Osteoblast (primary cell): ENCODE results near the gene TREM1. TPM values are rescaled to one million over a fixed set of nuclear protein-coding genes. Genes with fewer than 3 reads are reported as not detected.

Source experiments
- DNase-seq: peaks from one replicate; pipeline ENCODE4 v3.0.0; 2011; ENCODE audit warnings: low spot score, mixed read lengths; ENCODE audit not compliant: insufficient read length; ENCODE audit errors: missing footprints
- H2AFZ ChIP-seq: 2 replicates; pipeline ENCODE4 v1.6.0; 2011; ENCODE audit warnings: mild to moderate bottlenecking, low read length
- H3K27ac ChIP-seq: 2 replicates; pipeline ENCODE4 v1.5.1; 2011; ENCODE audit warnings: mild to moderate bottlenecking, low read depth, low read length, moderate library complexity
- H3K27me3 ChIP-seq: 2 replicates; pipeline ENCODE4 v1.6.0; 2012; ENCODE audit warnings: mild to moderate bottlenecking, control low read depth, inconsistent platforms, low read length, moderate library complexity; ENCODE audit not compliant: insufficient read depth
- H3K36me3 ChIP-seq: 2 replicates; pipeline ENCODE4 v1.5.1; 2011; ENCODE audit warnings: mild to moderate bottlenecking, low read length, control low read depth, moderate library complexity; ENCODE audit not compliant: insufficient read depth
- H3K4me1 ChIP-seq: 2 replicates; pipeline ENCODE4 v1.5.1; 2011; ENCODE audit warnings: mild to moderate bottlenecking, low read length, control low read depth, moderate library complexity; ENCODE audit not compliant: insufficient read depth
- H3K4me2 ChIP-seq: 2 replicates; pipeline ENCODE4 v1.6.0; 2011; ENCODE audit warnings: mild to moderate bottlenecking, low read length; ENCODE audit not compliant: insufficient read depth
- H3K4me3 ChIP-seq: fragments of 200-600 bp; sonication (generic); 3 replicates; pipeline ENCODE4 v1.5.1; 2012; ENCODE audit warnings: mild to moderate bottlenecking, low read length, inconsistent platforms; ENCODE audit not compliant: insufficient read depth
- H3K79me2 ChIP-seq: 2 replicates; pipeline ENCODE4 v1.6.0; 2012; ENCODE audit warnings: mild to moderate bottlenecking, low read length, control low read depth, inconsistent platforms; ENCODE audit not compliant: insufficient read depth
- H3K9me3 ChIP-seq: 2 replicates; pipeline ENCODE4 v1.5.1; 2011; ENCODE audit warnings: low read depth, low read length, control low read depth
- H4K20me1 ChIP-seq: 2 replicates; pipeline ENCODE4 v1.6.0; 2012; ENCODE audit warnings: mild to moderate bottlenecking, low read length, control low read depth; ENCODE audit not compliant: insufficient read depth
- total RNA-seq: library from RNA; depleted of rRNA; stranded (reverse); fragments of >200 nt; gene quantifications from 2 replicates; pipeline ENCODE4 v1.2.3, GENCODE V29; 2012
- TF ChIP-seq, protein P1 (sequence below): IDR thresholded peaks from 2 replicates; pipeline ENCODE4 v1.5.1; 2011; ENCODE audit warnings: mild to moderate bottlenecking, low read depth, low read length, moderate library complexity; ENCODE audit errors: extremely low read depth

TREM1 gene
- total RNA-seq, 1 donor: 0.72 TPM

DNA sequence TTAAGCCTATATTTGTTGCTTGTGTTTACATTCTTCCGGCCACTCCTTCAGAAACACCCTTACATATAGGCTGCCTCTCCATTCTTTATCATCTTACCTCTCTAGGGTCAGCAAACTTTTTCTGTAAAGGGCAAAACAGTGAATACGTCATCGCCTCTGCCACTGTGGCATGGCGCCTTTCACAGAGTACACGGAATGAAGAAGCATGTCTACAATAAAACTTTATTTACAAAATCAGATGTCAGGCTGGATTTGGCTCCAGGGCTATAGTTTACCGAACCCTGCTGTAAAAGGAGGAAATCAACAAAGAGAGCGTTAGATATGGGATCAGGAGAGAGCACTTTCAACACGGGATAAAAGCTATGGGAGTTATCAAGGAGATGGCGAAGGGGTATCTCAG lies 39.6 kb upstream of the TREM1 start:
- TF ChIP-seq, protein P1, sequence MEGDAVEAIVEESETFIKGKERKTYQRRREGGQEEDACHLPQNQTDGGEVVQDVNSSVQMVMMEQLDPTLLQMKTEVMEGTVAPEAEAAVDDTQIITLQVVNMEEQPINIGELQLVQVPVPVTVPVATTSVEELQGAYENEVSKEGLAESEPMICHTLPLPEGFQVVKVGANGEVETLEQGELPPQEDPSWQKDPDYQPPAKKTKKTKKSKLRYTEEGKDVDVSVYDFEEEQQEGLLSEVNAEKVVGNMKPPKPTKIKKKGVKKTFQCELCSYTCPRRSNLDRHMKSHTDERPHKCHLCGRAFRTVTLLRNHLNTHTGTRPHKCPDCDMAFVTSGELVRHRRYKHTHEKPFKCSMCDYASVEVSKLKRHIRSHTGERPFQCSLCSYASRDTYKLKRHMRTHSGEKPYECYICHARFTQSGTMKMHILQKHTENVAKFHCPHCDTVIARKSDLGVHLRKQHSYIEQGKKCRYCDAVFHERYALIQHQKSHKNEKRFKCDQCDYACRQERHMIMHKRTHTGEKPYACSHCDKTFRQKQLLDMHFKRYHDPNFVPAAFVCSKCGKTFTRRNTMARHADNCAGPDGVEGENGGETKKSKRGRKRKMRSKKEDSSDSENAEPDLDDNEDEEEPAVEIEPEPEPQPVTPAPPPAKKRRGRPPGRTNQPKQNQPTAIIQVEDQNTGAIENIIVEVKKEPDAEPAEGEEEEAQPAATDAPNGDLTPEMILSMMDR: no peak
- H3K27ac ChIP-seq: no peak overlapping the region
- H4K20me1 ChIP-seq: no peaks in the 10 kb centered on the region
- no peak overlapping the region for H3K4me3 ChIP-seq
- H2AFZ ChIP-seq: no peak overlapping the region
- no peaks in the 10 kb centered on the region for H3K9me3 ChIP-seq
- H3K27me3 ChIP-seq: peaks cover 44% of the 10 kb centered on the region
- DNase-seq: peak; percentile 34
- no peaks in the 10 kb centered on the region for H3K4me1 ChIP-seq
- no peaks in the 10 kb centered on the region for H3K36me3 ChIP-seq
- H3K79me2 ChIP-seq: no peaks in the 10 kb centered on the region
- H3K4me2 ChIP-seq: no peak overlapping the region

DNA sequence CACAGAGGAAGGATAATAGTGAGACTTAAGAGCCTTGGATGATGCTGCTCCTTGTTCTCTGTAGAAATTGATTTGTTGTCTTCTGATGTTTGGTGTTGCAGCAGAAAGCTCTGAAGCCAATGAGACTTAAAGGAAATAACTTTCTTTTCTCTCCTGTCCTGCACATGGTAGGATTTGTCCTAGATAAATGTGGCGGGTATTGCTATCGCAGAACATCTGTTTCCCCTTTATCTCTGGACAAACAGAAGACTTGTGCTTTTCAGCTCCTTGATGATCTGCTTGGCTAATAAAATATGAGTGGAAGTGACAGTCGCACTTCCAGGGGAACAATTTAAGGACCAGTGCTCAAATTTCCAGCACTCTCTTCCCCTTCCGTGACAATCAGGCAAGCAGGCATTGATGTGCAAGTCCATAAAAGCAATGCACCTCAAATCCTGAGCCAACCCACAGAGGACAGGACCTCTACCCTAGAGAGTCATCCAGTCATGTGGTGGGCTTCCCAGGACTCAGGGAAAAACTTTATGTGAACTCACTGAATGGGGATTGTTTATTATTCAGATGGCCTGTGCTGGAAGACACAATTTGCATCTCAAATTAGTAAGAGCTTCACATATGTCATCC lies 39.1 kb upstream of the TREM1 start:
- no peaks in the 10 kb centered on the region for H3K9me3 ChIP-seq
- peaks cover 44% of the 10 kb centered on the region for H3K27me3 ChIP-seq

GRCh38 chr6:41321183-41321582 lies 34.7 kb upstream of the TREM1 start:
- Histone ChIP-seq H3K4me2 (no peak overlapping the region), H3K4me1 (peaks cover 3% of the 10 kb centered on the region), H3K4me3 (no peak overlapping the region), H3K36me3 (no peaks in the 10 kb centered on the region), H3K9me3 (no peaks in the 10 kb centered on the region), H4K20me1 (no peaks in the 10 kb centered on the region), H3K27me3 (peaks cover 42% of the 10 kb centered on the region), H2AFZ (no peak overlapping the region), H3K79me2 (no peaks in the 10 kb centered on the region), H3K27ac (no peak overlapping the region)
- TF ChIP-seq, protein P1: no peak
- DNase-seq: no peak

More for the DNA sequence above, 39.1 kb upstream of the TREM1 start:
- Histone ChIP-seq H3K27ac (no peak overlapping the region), H3K4me1 (no peaks in the 10 kb centered on the region), H2AFZ (no peak overlapping the region), H3K4me2 (no peak overlapping the region), H3K4me3 (no peak overlapping the region), H3K36me3 (no peaks in the 10 kb centered on the region), H4K20me1 (no peaks in the 10 kb centered on the region), H3K79me2 (no peaks in the 10 kb centered on the region)
- TF ChIP-seq, protein P1: no peak
- DNase-seq: no peak

DNA sequence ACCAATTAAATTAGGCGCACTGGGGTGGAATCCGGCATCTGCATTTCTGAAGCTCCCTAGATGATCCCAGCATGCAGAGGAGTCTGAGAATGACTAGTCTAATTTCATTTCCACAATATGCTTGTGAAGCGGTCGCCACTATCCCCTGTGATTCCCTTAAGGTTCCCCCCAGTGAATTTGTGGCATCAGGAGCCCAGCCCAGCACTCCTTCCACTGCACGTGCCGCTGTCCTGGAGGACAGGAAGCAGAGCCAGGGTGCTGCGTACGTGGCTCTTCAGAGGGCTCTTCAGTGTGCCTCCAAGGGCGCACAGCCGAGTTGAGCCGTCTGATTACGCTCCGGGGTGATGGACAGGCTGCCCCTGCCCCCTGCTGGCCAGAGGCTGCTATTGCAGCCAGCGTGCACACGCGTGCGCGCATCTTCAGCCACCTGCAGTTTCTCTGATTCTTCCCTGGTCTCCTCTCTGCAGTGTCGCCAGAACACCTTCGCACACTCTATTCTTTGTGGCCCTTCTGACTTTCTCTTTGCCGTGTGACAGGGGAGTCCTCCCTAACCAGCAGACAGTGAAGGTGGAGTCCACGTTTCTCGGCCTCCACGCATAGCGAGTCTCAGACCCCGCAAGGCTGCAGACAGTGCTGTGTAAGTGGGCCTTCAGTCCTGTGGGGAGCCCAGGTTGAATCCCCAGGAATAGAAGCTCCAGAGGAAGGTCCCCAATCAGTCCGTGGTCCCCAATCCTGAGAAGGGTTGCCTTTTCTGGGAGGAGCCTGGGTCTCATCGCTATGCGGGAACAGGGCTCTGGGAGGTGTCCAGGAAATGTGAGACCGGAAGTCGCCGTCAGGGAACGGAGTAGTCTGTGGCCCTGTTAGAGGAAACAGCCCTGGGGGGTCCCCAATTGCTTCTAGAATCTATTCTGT lies 32.4 kb upstream of the TREM1 start:
- Histone ChIP-seq H3K36me3 (no peaks in the 10 kb centered on the region), H3K27me3 (peaks cover 42% of the 10 kb centered on the region), H3K9me3 (no peaks in the 10 kb centered on the region), H3K27ac (no peak overlapping the region), H3K4me3 (peak overlapping the region; percentile 72), H3K4me2 (peak overlapping the region; percentile 92), H3K79me2 (no peaks in the 10 kb centered on the region), H4K20me1 (no peaks in the 10 kb centered on the region), H3K4me1 (peaks cover 3% of the 10 kb centered on the region), H2AFZ (peak overlapping the region; percentile 94)
- DNase-seq: peak; percentile 84
- TF ChIP-seq, protein P1: peak; percentile 93
